Measurements from ENCODE around the gene FOXD3. TPM values are rescaled to one million over a fixed set of nuclear protein-coding genes. Genes with fewer than 3 reads are reported as not detected.

FOXD3 gene
- total and polyA plus RNA-seq, 4 donors, result under 0.01 to 0.05 TPM; not detected in 2

GRCh38 chr1:63326106-63326472 is 3.7 kb downstream of the FOXD3 start (continued):
- TF ChIP-seq, protein P1, sequence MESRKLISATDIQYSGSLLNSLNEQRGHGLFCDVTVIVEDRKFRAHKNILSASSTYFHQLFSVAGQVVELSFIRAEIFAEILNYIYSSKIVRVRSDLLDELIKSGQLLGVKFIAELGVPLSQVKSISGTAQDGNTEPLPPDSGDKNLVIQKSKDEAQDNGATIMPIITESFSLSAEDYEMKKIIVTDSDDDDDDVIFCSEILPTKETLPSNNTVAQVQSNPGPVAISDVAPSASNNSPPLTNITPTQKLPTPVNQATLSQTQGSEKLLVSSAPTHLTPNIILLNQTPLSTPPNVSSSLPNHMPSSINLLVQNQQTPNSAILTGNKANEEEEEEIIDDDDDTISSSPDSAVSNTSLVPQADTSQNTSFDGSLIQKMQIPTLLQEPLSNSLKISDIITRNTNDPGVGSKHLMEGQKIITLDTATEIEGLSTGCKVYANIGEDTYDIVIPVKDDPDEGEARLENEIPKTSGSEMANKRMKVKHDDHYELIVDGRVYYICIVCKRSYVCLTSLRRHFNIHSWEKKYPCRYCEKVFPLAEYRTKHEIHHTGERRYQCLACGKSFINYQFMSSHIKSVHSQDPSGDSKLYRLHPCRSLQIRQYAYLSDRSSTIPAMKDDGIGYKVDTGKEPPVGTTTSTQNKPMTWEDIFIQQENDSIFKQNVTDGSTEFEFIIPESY (IDR thresholded peaks at IDR 0.05), result no peak
- TF ChIP-seq HNF4G (IDR thresholded peaks at IDR 0.05) (no peak), CTCF (IDR thresholded peaks at IDR 0.05; ENCODE audit: low read depth, low read length, missing input control) (no peak), FOXA1 (IDR thresholded peaks at IDR 0.05) (no peak), NR2F2 (IDR thresholded peaks at IDR 0.05) (no peak), YY1 (IDR thresholded peaks at IDR 0.05) (no peak)
- TF ChIP-seq, protein P2, sequence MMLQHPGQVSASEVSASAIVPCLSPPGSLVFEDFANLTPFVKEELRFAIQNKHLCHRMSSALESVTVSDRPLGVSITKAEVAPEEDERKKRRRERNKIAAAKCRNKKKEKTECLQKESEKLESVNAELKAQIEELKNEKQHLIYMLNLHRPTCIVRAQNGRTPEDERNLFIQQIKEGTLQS (IDR thresholded peaks at IDR 0.05), result no peak

DNA sequence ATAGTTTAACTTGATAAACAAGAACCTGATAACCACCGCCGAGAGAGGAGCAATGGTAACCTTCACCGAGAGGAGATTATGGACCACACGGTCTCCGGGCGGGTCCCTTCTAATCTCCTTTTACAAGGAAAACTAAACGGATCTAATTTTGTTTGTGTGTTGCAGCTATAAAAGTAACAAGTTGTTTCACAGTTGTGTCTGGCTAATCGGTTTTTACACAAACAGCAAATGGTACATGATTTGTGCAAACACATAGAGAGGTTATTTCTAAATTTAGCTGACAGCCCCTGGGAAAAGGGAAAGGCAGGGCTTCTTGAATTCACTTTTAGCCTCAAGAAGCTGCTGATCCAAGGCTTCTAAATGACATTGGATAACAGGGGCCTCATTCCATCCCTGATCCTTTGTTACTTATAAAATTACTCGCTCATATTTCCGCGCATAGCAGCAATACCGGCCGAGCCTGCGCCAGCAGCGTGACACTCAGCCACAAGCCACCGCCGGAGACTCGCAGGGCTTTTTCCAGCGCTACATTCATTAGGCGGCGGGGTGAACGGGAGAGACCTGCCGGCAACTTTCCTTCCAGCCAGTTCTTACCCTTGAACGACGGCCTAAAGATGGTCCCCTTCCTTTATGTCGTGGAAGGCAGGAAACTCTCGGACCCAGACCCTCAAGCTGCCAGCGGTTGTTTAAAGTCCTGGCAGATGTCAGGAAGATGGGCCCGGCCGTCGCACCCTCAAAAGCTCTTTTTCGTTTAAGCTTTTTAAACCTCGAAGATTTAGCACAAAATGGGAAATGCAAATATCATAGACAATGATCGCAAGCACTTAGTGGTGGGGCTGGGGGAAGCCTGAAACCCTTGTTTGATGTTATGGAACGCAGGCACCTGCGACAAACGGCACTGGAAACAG is 4.4 kb downstream of the FOXD3 start:
- no peak for TF ChIP-seq FOXA2 (IDR thresholded peaks at IDR 0.05)
- TF ChIP-seq TAF1 (conservative IDR thresholded peaks at IDR 0.05), result no peak
- TF ChIP-seq, protein P3, sequence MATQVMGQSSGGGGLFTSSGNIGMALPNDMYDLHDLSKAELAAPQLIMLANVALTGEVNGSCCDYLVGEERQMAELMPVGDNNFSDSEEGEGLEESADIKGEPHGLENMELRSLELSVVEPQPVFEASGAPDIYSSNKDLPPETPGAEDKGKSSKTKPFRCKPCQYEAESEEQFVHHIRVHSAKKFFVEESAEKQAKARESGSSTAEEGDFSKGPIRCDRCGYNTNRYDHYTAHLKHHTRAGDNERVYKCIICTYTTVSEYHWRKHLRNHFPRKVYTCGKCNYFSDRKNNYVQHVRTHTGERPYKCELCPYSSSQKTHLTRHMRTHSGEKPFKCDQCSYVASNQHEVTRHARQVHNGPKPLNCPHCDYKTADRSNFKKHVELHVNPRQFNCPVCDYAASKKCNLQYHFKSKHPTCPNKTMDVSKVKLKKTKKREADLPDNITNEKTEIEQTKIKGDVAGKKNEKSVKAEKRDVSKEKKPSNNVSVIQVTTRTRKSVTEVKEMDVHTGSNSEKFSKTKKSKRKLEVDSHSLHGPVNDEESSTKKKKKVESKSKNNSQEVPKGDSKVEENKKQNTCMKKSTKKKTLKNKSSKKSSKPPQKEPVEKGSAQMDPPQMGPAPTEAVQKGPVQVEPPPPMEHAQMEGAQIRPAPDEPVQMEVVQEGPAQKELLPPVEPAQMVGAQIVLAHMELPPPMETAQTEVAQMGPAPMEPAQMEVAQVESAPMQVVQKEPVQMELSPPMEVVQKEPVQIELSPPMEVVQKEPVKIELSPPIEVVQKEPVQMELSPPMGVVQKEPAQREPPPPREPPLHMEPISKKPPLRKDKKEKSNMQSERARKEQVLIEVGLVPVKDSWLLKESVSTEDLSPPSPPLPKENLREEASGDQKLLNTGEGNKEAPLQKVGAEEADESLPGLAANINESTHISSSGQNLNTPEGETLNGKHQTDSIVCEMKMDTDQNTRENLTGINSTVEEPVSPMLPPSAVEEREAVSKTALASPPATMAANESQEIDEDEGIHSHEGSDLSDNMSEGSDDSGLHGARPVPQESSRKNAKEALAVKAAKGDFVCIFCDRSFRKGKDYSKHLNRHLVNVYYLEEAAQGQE (IDR thresholded peaks at IDR 0.05), result no peak
- TF ChIP-seq JUND (IDR thresholded peaks at IDR 0.05), result no peak
- TF ChIP-seq HNF4A (conservative IDR thresholded peaks at IDR 0.05), result no peak
- TF ChIP-seq YY1 (IDR thresholded peaks at IDR 0.05), result no peak
- TF ChIP-seq GABPA (IDR thresholded peaks at IDR 0.05 in 1 of 2, conservative IDR thresholded peaks at IDR 0.05 in 1 of 2), result no peak
- peaks cover 9 to 39% (median 23%) of the 10 kb centered on the region in 4 donors for H3K27me3 ChIP-seq (ENCODE audit: control insufficient read depth in 4 of 4, insufficient read depth in 4 of 4, low read length in 3 of 4)
- H3K4me1 ChIP-seq (ENCODE audit: control insufficient read depth in 4 of 4, insufficient read depth in 4 of 4, low read length in 3 of 4), result peaks cover 4 to 29% (median 20%) of the 10 kb centered on the region in 4 donors
- no peak for DNase-seq (ENCODE audit: low spot score)
- H3K27ac ChIP-seq (ENCODE audit: low read depth in 1 of 2, low read length in 2 of 2), result no peak overlapping the region
- H3K4me3 ChIP-seq (ENCODE audit: low read depth in 1 of 3, low read length in 3 of 3), result no peak overlapping the region
- peaks cover 0 to 13% (median 1%) of the 10 kb centered on the region in 4 donors for H3K9me3 ChIP-seq (ENCODE audit: control insufficient read depth in 4 of 4, low read length in 3 of 4)
- no peaks in the 10 kb centered on the region for H3K36me3 ChIP-seq (ENCODE audit: control insufficient read depth in 4 of 4, insufficient read depth in 3 of 4, low read depth in 1 of 4, low read length in 3 of 4)
- H3K9ac ChIP-seq (ENCODE audit: low read depth in 1 of 2, low read length in 2 of 2), result no peak overlapping the region
- WGBS, result 10% methylated on average over 37 of the region's 37 CpGs
